Measurements from ENCODE around the gene SYT9. TPM values are rescaled to one million over a fixed set of nuclear protein-coding genes. Genes with fewer than 3 reads are reported as not detected.

Gene SYT9
- total RNA-seq, 1 donor from 2014 or later, result 0.07 TPM

- no peak overlapping the region for H3K4me3 Mint-ChIP-seq (ENCODE audit: unreplicated experiment)
- no peak overlapping the region for H3K27ac Mint-ChIP-seq (ENCODE audit: unreplicated experiment)
- H3K9me3 Mint-ChIP-seq (ENCODE audit: low read depth), result no peaks in the 10 kb centered on the region
- TF ChIP-seq, protein P1, sequence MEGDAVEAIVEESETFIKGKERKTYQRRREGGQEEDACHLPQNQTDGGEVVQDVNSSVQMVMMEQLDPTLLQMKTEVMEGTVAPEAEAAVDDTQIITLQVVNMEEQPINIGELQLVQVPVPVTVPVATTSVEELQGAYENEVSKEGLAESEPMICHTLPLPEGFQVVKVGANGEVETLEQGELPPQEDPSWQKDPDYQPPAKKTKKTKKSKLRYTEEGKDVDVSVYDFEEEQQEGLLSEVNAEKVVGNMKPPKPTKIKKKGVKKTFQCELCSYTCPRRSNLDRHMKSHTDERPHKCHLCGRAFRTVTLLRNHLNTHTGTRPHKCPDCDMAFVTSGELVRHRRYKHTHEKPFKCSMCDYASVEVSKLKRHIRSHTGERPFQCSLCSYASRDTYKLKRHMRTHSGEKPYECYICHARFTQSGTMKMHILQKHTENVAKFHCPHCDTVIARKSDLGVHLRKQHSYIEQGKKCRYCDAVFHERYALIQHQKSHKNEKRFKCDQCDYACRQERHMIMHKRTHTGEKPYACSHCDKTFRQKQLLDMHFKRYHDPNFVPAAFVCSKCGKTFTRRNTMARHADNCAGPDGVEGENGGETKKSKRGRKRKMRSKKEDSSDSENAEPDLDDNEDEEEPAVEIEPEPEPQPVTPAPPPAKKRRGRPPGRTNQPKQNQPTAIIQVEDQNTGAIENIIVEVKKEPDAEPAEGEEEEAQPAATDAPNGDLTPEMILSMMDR (IDR thresholded peaks at IDR 0.05), result no peak
- DNase-seq (ENCODE audit: low spot score), result no peak
- H3K36me3 Mint-ChIP-seq (ENCODE audit: low read depth), result peaks cover 4% of the 10 kb centered on the region
- no peaks in the 10 kb centered on the region for H3K4me1 Mint-ChIP-seq (ENCODE audit: low read depth)
- H3K27me3 Mint-ChIP-seq (ENCODE audit: low read depth), result no peaks in the 10 kb centered on the region
Observed at GRCh38 chr11:7498193-7498592, 246.5 kb downstream of the SYT9 start.

DNA sequence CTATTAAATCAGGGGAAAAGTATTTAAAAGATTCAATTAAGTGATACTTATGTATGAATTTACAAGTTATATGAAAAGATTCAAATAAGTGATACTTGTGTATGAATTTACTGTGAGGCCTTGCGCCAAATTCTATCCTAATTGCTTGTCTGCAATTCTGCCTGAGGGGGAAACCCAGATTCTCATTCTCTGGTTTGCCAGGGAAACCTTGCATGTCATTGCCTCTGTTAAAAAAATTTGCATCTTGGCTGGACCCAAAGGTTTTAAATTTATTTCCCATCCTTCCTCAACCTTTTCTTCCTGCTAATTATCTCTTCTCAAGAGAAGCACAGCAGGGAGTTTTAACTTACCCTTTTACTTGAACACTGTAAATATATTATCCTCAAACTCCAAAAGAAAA is 247.4 kb downstream of the SYT9 start:
- Mint-ChIP-seq H3K4me3 (ENCODE audit: unreplicated experiment) (no peak overlapping the region), H3K27ac (ENCODE audit: unreplicated experiment) (no peak overlapping the region), H3K9me3 (ENCODE audit: low read depth) (no peaks in the 10 kb centered on the region), H3K36me3 (ENCODE audit: low read depth) (peaks cover 4% of the 10 kb centered on the region), H3K27me3 (ENCODE audit: low read depth) (no peaks in the 10 kb centered on the region), H3K4me1 (ENCODE audit: low read depth) (no peaks in the 10 kb centered on the region)
- TF ChIP-seq, protein P1 (IDR thresholded peaks at IDR 0.05), result no peak
- no peak for DNase-seq (ENCODE audit: low spot score)

GRCh38 chr11:7500251-7500650 is 248.5 kb downstream of the SYT9 start:
- H3K27ac Mint-ChIP-seq (ENCODE audit: unreplicated experiment), result no peak overlapping the region
- no peaks in the 10 kb centered on the region for H3K27me3 Mint-ChIP-seq (ENCODE audit: low read depth)
- H3K4me1 Mint-ChIP-seq (ENCODE audit: low read depth), result no peaks in the 10 kb centered on the region
- TF ChIP-seq, protein P1 (IDR thresholded peaks at IDR 0.05), result no peak
- H3K9me3 Mint-ChIP-seq (ENCODE audit: low read depth), result no peaks in the 10 kb centered on the region
- peaks cover 2% of the 10 kb centered on the region for H3K36me3 Mint-ChIP-seq (ENCODE audit: low read depth)
- H3K4me3 Mint-ChIP-seq (ENCODE audit: unreplicated experiment), result no peak overlapping the region
- no peak for DNase-seq (ENCODE audit: low spot score)

GRCh38 chr11:7501251-7501650 is 249.5 kb downstream of the SYT9 start:
- no peaks in the 10 kb centered on the region for H3K27me3 Mint-ChIP-seq (ENCODE audit: low read depth)
- H3K36me3 Mint-ChIP-seq (ENCODE audit: low read depth), result peaks cover 3% of the 10 kb centered on the region
- TF ChIP-seq, protein P1 (IDR thresholded peaks at IDR 0.05), result no peak
- no peaks in the 10 kb centered on the region for H3K9me3 Mint-ChIP-seq (ENCODE audit: low read depth)
- H3K4me1 Mint-ChIP-seq (ENCODE audit: low read depth), result no peaks in the 10 kb centered on the region
- no peak overlapping the region for H3K27ac Mint-ChIP-seq (ENCODE audit: unreplicated experiment)
- no peak for DNase-seq (ENCODE audit: low spot score)
- H3K4me3 Mint-ChIP-seq (ENCODE audit: unreplicated experiment), result no peak overlapping the region

- Mint-ChIP-seq H3K4me1 (ENCODE audit: low read depth) (no peaks in the 10 kb centered on the region), H3K4me3 (ENCODE audit: unreplicated experiment) (no peak overlapping the region)
- TF ChIP-seq, protein P1 (IDR thresholded peaks at IDR 0.05), result no peak
Observed at GRCh38 chr11:7501894-7502293, 250.2 kb downstream of the SYT9 start.

More at GRCh38 chr11:7501894-7502293, 250.2 kb downstream of the SYT9 start:
- Mint-ChIP-seq H3K27ac (ENCODE audit: unreplicated experiment) (no peak overlapping the region), H3K36me3 (ENCODE audit: low read depth) (peaks cover 3% of the 10 kb centered on the region), H3K9me3 (ENCODE audit: low read depth) (no peaks in the 10 kb centered on the region), H3K27me3 (ENCODE audit: low read depth) (no peaks in the 10 kb centered on the region)
- no peak for DNase-seq (ENCODE audit: low spot score)
